ENCODE data around the gene KIZ.

The KIZ gene

DNA sequence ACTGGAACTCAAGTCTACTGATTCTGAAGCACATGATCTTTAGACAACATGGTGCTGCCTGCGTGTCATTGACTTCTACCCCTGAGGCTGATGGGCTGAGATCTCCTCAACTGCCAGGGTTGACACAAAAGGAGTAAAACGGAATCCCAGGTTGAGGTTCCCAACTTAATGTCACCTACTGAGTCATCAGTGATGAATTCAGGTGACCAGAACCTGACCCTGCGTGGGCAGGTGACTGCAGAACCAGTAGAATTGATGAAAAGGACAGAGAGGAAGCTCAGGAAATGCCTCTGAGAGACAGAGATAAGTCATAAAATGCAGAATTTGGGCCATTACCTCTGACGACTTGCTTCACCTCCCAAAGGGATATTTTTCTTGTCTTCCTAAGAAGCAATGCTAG lies 7.7 kb upstream of the KIZ start:
- H3K4me3 ChIP-seq = no peak overlapping the region
- H3K27ac ChIP-seq = no peak overlapping the region
- H3K4me1 ChIP-seq = no peaks in the 10 kb centered on the region
- H3K36me3 ChIP-seq = no peaks in the 10 kb centered on the region
- TF ChIP-seq, protein P1, sequence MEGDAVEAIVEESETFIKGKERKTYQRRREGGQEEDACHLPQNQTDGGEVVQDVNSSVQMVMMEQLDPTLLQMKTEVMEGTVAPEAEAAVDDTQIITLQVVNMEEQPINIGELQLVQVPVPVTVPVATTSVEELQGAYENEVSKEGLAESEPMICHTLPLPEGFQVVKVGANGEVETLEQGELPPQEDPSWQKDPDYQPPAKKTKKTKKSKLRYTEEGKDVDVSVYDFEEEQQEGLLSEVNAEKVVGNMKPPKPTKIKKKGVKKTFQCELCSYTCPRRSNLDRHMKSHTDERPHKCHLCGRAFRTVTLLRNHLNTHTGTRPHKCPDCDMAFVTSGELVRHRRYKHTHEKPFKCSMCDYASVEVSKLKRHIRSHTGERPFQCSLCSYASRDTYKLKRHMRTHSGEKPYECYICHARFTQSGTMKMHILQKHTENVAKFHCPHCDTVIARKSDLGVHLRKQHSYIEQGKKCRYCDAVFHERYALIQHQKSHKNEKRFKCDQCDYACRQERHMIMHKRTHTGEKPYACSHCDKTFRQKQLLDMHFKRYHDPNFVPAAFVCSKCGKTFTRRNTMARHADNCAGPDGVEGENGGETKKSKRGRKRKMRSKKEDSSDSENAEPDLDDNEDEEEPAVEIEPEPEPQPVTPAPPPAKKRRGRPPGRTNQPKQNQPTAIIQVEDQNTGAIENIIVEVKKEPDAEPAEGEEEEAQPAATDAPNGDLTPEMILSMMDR (IDR thresholded peaks at IDR 0.05) = no peak
- H3K9me3 ChIP-seq = no peaks in the 10 kb centered on the region
- no peak for DNase-seq
- intact Hi-C loops (cut with DNase I; ENCODE audit: low total_unique reads) = no loop called here
- peaks cover 0 to 23% of the 10 kb centered on the region in 2 donors for H3K27me3 ChIP-seq

DNA sequence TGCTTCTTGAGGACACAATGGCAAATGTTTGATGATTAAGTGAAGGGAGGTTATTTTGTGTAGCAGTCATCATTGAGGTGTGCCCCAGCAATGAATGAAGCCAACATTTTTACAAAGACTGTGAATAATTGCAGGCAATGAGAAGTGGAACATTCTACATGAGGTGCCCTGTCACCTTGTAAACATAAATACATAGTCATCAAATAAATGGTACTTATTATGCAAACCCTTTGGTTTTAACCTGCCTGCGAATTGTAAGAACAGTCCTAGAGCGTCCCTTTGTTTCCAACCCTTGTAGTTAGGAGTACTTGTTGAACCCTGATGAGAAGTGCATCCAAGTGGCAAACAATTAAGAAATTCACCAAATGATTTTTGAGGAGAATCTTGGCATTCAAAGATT lies 7.1 kb upstream of the KIZ start:
- Histone ChIP-seq H3K4me3 (no peak overlapping the region), H3K4me1 (no peaks in the 10 kb centered on the region), H3K27ac (no peak overlapping the region), H3K36me3 (no peaks in the 10 kb centered on the region), H3K9me3 (no peaks in the 10 kb centered on the region), H3K27me3 (peaks cover 0 to 23% of the 10 kb centered on the region in 2 donors)
- no peak for DNase-seq
- intact Hi-C loops (cut with DNase I; ENCODE audit: low total_unique reads) = no loop called here
- TF ChIP-seq, protein P1 (IDR thresholded peaks at IDR 0.05) = no peak

DNA sequence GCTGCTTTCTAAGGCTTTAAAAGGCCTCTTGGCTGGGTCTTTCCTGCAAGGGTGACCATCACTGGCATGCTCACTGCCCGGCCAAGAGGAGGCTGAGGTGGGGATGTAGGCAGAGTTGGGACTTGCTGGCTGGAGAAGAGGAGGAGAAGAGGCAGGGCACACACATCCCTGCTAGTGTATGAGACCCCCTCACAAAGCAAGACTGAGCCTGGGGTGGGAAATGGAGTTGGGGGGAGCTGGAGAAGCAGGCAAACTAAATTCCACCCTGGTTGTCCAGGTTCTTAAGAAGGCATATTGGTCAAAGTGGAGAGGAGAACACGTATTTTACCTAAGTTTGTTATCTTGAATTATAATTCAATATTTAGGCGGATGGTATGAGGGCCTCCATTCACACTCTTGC lies 1.7 kb upstream of the KIZ start:
- intact Hi-C loops (cut with DNase I; ENCODE audit: low total_unique reads) = loop anchor here (10.0 kb wide), 1 partner anchor 409 kb away; the partner anchor contains the start of gene RALGAPA2
- TF ChIP-seq, protein P1 (IDR thresholded peaks at IDR 0.05) = no peak
- Histone ChIP-seq H3K36me3 (no peaks in the 10 kb centered on the region), H3K4me3 (no peak overlapping the region), H3K27ac (no peak overlapping the region), H3K4me1 (peaks cover 0 to 18% (median 7%) of the 10 kb centered on the region in 4 donors), H3K27me3 (no peaks in the 10 kb centered on the region), H3K9me3 (no peaks in the 10 kb centered on the region)
- DNase-seq = no peak

DNA sequence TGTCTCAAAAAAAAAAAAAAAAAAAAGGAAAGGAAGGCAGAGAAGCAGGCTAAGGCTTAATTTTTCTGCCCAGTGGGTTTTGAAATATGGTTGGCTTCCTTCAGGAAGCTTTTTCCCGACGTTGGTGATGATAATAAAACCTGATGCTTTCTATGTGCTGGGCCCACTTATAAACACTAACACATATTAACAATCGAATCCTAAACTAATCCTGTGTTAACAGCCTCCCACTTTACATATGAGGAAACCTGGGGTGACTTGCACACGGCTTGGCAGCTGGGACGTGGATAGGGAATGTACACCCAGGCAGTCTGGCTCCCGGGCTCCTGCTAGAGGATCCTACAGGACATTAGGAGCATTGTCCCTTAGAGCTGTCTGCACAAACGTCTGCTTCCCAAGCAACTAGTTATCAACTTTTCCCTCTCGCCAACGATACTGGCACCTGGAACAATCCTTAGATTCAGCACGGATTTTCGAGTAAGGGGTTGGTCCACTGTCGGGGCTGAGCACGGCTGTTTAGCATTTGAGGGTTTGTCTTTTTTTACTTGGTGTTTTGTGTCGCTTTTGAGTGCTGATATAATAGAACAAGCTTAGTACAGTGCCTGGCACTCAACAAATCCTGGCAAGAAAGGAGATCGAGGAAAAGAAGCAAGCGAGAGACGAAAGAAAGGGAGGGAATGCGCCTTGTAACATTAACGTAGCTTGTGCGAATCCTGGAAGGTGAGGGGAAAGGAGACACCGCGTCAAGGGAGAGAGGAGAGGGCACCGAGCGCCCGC lies 622 bp upstream of the KIZ start:
- intact Hi-C loops (cut with DNase I; ENCODE audit: low total_unique reads) = loop anchor here (5.0 to 10.0 kb wide), 3 partner anchors 57 to 410 kb away; partner anchors contain the start of genes RALGAPA2 and XRN2

DNA sequence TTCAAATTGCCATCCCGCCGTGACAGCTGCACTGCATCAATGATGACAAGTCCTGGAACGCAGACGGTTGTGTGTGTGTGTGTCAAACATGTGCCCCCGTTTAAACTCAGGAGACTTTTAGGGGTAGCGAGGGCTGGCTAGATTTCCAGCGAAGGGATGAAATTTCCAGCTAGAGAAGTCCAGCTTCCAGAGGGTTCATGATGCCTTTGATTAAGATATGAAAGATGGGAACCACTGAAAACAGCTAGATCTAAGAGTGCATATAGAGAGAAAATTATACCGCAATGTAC lies 644 bp downstream of the KIZ start:
- no peak for DNase-seq
- intact Hi-C loops (cut with DNase I; ENCODE audit: low total_unique reads) = loop anchor here (5.0 to 10.0 kb wide), 3 partner anchors 56 to 412 kb away; partner anchors contain the start of genes RALGAPA2 and XRN2
- H3K9me3 ChIP-seq = no peaks in the 10 kb centered on the region
- H3K27me3 ChIP-seq = no peaks in the 10 kb centered on the region
- H3K36me3 ChIP-seq = peaks cover 0 to 5% (median 0%) of the 10 kb centered on the region in 3 donors
- peak overlapping the region; percentile 83 to 89 for H3K4me3 ChIP-seq
- peak overlapping the region; percentile 86 to 89 for H3K27ac ChIP-seq
- TF ChIP-seq, protein P1 (IDR thresholded peaks at IDR 0.05) = no peak
- H3K4me1 ChIP-seq = peaks cover 0 to 18% (median 7%) of the 10 kb centered on the region in 4 donors

More for the DNA sequence above, 622 bp upstream of the KIZ start:
- H3K9me3 ChIP-seq = no peaks in the 10 kb centered on the region
- no peaks in the 10 kb centered on the region for H3K27me3 ChIP-seq
- TF ChIP-seq, protein P1 (IDR thresholded peaks at IDR 0.05) = no peak
- peak overlapping the region; percentile 86 to 89 for H3K27ac ChIP-seq
- peaks cover 0 to 5% (median 0%) of the 10 kb centered on the region in 3 donors for H3K36me3 ChIP-seq
- peak in 1 of 2 donors; percentile 42 for DNase-seq
- H3K4me1 ChIP-seq = peaks cover 0 to 18% (median 7%) of the 10 kb centered on the region in 4 donors
- peak overlapping the region; percentile 83 to 89 for H3K4me3 ChIP-seq

Measured in tibial artery (tissue), 4 donors.